Posterior vena cava (tissue), 2 donors: ENCODE measurements around the gene LRRIQ4. TPM values are rescaled to one million over a fixed set of nuclear protein-coding genes. Genes with fewer than 3 reads are reported as not detected.

ENCODE experiments used
- DNase-seq: peaks from one replicate; pipeline ENCODE4 v3.0.0-alpha.2; 2020; ENCODE audit warnings: low spot score
- intact Hi-C, 2 donors: fragments of 100-400 bp; cut with DNase I; formaldehyde crosslinking; loops; one replicate each; pipeline versions ENCODE4 v1.14.1 to v1.14.2; 2022 to 2023
- total RNA-seq, 2 donors: library from RNA; stranded (reverse); fragmentation: NEBNext Ultra II Directional; extraction: Animal tissue kit (Norgen Biotek cat#: 25700); gene quantifications; one replicate each; pipeline ENCODE4 v1.2.1, GENCODE V29; 2021
- donor health status: DM: yes; HTN: yes; CAD: no.
- donor health status: DM: yes; HTN: yes; CAD: no.

Gene LRRIQ4
- total RNA-seq, 2 donors from 2014 or later, result not detected

DNA sequence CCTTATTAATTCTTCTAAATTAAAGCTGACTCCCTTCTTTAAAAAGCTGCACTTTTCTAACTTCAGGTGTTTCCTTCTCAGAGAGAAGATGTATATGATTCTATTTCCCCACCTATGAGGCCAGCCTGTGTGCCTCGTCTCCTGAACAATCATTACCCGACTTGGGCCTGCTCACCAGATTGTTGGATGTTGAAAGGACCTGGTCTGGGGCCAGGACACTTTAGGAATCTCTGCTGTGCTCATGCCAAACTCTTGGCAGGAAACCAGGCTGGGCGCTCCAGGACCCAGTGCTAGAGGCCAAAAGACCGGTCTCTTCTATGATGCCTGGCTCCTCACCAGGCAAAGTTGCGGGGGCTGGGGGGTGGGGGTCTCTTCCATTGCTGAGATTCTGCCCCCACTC, 74.0 kb downstream of the LRRIQ4 start:
- peak; percentile 87 for DNase-seq
- intact Hi-C loops, result no loop called here

Other genes starting within 250 kb of the LRRIQ4 start
- gene MECOM, start 149.2 kb upstream of the LRRIQ4 start, total RNA-seq, result 10 to 100 TPM; 18.3 to 26.6 TPM
- gene TERC, start 47.8 kb upstream of the LRRIQ4 start, total RNA-seq, result 1 to 10 TPM; 2.6 to 6.3 TPM
- gene ACTRT3, start 43.3 kb upstream of the LRRIQ4 start, total RNA-seq, result 1 to 10 TPM; 2.2 to 2.4 TPM
- 10 to 100 TPM; 15.0 to 17.4 TPM for gene MYNN, start 39.5 kb upstream of the LRRIQ4 start, total RNA-seq
- 1 to 10 TPM; 1.9 to 4.8 TPM for gene LRRC34, start within 50 bp of the LRRIQ4 start, total RNA-seq
- gene LRRC31, start 57.1 kb downstream of the LRRIQ4 start, total RNA-seq, result not detected
- gene SAMD7, start 98.7 kb downstream of the LRRIQ4 start, total RNA-seq, result not detected
- 100 to 1,000 TPM; 151 to 155 TPM for gene SEC62, start 153.9 kb downstream of the LRRIQ4 start, total RNA-seq
- 1 to 10 TPM; 1.7 to 1.9 TPM for gene GPR160, start 225.1 kb downstream of the LRRIQ4 start, total RNA-seq